KMS-11 (cell line): ENCODE data around the gene MUS81.
A peak's percentile ranks its signal among the peaks of the same experiment; 100 is the strongest.

ENCODE experiments used
- H2AFZ ChIP-seq: fragments of 200-600 bp; sonication (generic); 2 replicates; pipeline ENCODE4 v1.6.1; 2016; ENCODE audit warnings: antibody characterized with exemption, mixed run types, low read depth
- H3K27ac ChIP-seq: fragments of 200-600 bp; sonication (generic); 2 replicates; pipeline ENCODE4 v1.6.1; 2016; ENCODE audit warnings: mild to moderate bottlenecking, mixed run types
- H3K27me3 ChIP-seq: fragments of 200-600 bp; sonication (generic); 2 replicates; pipeline ENCODE4 v1.6.1; 2017; ENCODE audit warnings: mild to moderate bottlenecking, low read depth, mixed run types, moderate library complexity; ENCODE audit not compliant: insufficient read depth
- H3K36me3 ChIP-seq: fragments of 200-600 bp; sonication (generic); 2 replicates; pipeline ENCODE4 v1.6.1; 2017; ENCODE audit warnings: mild to moderate bottlenecking, mixed run types; ENCODE audit not compliant: insufficient read depth
- H3K4me1 ChIP-seq: fragments of 200-600 bp; sonication (generic); 2 replicates; pipeline ENCODE4 v1.6.1; 2016; ENCODE audit warnings: mild to moderate bottlenecking, low read depth, mixed run types; ENCODE audit not compliant: poor library complexity, severe bottlenecking
- H3K4me2 ChIP-seq: fragments of 200-600 bp; sonication (generic); 2 replicates; pipeline ENCODE4 v1.7.0; 2016; ENCODE audit warnings: mild to moderate bottlenecking, mixed run types
- H3K4me3 ChIP-seq: fragments of 200-600 bp; sonication (generic); IDR thresholded peaks from 2 replicates; pipeline ENCODE4 v1.6.1; 2017; ENCODE audit warnings: low read depth, low read length, mixed read lengths; ENCODE audit not compliant: insufficient read depth
- H3K79me2 ChIP-seq: fragments of 200-600 bp; sonication (generic); 2 replicates; pipeline ENCODE4 v1.6.1; 2016; ENCODE audit warnings: low read depth, mixed run types; ENCODE audit not compliant: insufficient read depth
- H3K9ac ChIP-seq: fragments of 200-600 bp; sonication (generic); 2 replicates; pipeline ENCODE4 v1.6.1; 2016; ENCODE audit warnings: mild to moderate bottlenecking, mixed run types
- H4K20me1 ChIP-seq: fragments of 200-600 bp; sonication (generic); 2 replicates; pipeline ENCODE4 v1.6.1; 2016; ENCODE audit warnings: mild to moderate bottlenecking, mixed run types; ENCODE audit not compliant: insufficient read depth
- CTCF ChIP-seq: fragments of 200-600 bp; sonication (generic); conservative IDR thresholded peaks from 2 replicates; pipeline ENCODE4 v1.6.1; 2017; ENCODE audit warnings: low read depth, mild to moderate bottlenecking, antibody characterized with exemption, low read length, moderate library complexity, mixed read lengths

The MUS81 gene

DNA sequence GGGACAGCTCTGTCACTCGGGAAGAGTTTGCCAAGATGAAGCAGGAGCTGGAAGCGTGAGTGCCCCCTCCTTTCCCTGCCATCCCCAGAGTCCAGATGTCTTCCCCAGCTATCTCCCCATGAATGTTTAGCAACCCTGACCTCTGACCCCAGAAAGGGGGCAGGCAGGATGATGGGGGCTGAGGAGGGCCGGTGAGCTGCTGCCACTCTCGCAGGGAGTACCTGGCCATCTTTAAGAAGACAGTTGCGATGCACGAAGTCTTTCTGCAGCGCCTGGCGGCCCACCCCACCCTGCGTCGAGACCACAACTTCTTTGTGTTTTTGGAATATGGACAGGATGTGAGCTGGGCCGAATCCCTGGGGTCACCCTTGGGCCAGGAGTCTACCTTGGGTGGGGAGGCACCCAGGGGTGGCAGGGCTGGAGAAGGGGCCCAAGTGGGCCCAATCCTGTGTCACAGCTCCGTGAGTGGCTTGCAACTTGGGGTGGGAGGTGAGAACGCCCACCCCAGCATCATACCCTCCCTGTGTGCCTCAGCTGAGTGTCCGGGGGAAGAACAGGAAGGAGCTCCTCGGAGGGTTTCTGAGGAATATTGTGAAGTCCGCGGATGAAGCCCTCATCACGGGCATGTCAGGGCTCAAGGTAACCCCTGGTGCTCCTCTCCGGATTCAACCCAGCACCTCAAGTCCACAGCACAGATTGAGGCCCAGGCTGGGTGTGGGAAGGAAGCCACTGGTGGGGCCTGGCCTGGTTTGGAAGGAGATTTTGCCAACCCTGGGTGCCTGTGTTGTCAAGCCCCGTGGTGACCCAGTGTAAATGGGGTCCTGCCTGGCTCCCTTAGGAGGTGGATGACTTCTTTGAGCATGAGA is 9.8 kb upstream of the MUS81 start:
- no peak for TF ChIP-seq CTCF
- peaks cover 8% of the 10 kb centered on the region; the same call in 1 of the 2 replicates for H3K36me3 ChIP-seq
- no peaks in the 10 kb centered on the region; the same call in 1 of the 2 replicates for H4K20me1 ChIP-seq
- no peaks in the 10 kb centered on the region for H3K27me3 ChIP-seq
- peaks cover 12% of the 10 kb centered on the region for H3K79me2 ChIP-seq
- H3K4me2 ChIP-seq, result no peak overlapping the region
- H3K4me3 ChIP-seq, result no peak overlapping the region
- H3K27ac ChIP-seq, result no peak overlapping the region
- H3K4me1 ChIP-seq, result peaks cover 2% of the 10 kb centered on the region
- no peak overlapping the region for H3K9ac ChIP-seq
- H2AFZ ChIP-seq, result no peak overlapping the region

GRCh38 chr11:65851083-65851579 is 9.1 kb upstream of the MUS81 start:
- Histone ChIP-seq H3K79me2 (peaks cover 19% of the 10 kb centered on the region), H3K27ac (no peak overlapping the region), H3K4me3 (no peak overlapping the region), H2AFZ (no peak overlapping the region), H4K20me1 (peaks cover 3% of the 10 kb centered on the region), H3K36me3 (peaks cover 13% of the 10 kb centered on the region; the same call in 1 of the 2 replicates), H3K27me3 (no peaks in the 10 kb centered on the region), H3K9ac (no peak overlapping the region), H3K4me1 (peaks cover 9% of the 10 kb centered on the region), H3K4me2 (no peak overlapping the region)
- peak; percentile 76 for TF ChIP-seq CTCF

DNA sequence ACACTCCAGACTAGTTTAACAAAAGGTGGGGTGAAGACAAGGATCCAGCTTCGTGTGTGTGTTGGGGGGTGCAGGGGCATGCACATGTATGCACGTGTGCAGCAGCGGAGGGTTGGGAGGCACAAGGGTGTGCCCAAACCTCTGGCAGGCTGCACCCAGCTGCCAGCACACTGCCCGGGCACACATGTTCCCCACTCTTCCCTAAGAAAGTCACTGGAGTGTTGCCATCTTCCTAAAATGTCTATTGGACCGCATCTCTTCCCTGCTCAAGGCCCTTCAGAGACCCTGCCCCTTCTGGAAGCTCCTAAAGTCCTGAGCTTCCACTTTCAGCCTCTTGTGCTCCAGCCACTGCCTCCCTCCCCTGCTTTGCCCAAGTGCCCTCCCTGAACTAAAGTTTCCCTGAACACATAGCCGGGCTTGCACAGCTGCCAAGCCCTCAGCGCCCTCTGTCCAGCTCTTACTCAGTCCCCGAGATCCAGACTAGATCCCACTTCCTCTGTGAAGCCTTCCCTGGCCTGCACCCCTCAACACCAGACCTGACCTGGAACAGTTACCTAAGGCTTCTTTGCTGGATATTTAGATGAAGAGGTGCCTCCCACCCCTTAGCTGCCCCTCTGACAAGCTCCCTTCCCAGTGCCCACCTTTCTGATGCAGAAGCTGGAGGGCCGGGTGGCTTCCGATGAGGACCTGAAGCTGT is 8.3 kb upstream of the MUS81 start:
- TF ChIP-seq CTCF, result no peak
- Histone ChIP-seq H3K9ac (no peak overlapping the region), H4K20me1 (peaks cover 10% of the 10 kb centered on the region), H3K4me2 (no peak overlapping the region), H3K79me2 (peaks cover 27% of the 10 kb centered on the region), H3K27me3 (no peaks in the 10 kb centered on the region), H3K36me3 (peaks cover 13% of the 10 kb centered on the region; the same call in 1 of the 2 replicates), H2AFZ (no peak overlapping the region), H3K27ac (no peak overlapping the region), H3K4me1 (peaks cover 15% of the 10 kb centered on the region), H3K4me3 (no peak overlapping the region)

DNA sequence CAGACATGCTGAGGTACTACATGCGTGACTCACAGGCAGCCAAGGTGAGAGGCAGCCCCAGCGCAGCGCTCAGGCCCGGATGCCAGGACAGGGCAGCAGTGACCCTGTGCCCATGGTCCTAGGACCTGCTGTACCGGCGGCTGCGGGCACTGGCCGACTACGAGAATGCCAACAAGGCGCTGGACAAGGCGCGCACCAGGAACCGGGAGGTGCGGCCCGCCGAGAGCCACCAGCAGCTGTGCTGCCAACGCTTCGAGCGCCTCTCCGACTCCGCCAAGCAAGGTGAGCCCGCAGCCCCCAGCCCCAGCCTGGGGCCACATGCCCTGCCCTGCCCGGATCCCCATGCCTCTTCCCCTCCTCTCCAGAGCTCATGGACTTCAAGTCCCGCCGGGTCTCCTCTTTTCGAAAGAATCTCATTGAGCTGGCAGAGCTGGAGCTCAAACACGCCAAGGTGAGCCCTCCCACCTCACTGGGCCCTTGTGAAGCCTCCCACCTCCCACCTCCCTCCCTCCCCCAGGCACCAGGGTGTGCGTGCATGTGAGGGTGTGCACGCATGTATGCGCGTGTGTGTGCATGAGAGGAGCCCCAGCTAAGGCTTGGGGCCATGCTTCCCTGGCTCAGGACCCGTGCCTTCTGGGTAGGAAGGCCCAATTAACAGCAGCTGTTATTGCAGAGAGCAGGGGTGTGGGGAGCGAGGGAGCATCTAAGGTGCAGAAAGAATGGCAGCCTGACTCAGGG is 7.6 kb upstream of the MUS81 start:
- peaks cover 10% of the 10 kb centered on the region for H4K20me1 ChIP-seq
- peaks cover 13% of the 10 kb centered on the region; the same call in 1 of the 2 replicates for H3K36me3 ChIP-seq
- no peak for TF ChIP-seq CTCF

More for the DNA sequence above, 7.6 kb upstream of the MUS81 start:
- no peak overlapping the region for H3K4me2 ChIP-seq
- peaks cover 15% of the 10 kb centered on the region for H3K4me1 ChIP-seq
- H3K27me3 ChIP-seq, result no peaks in the 10 kb centered on the region
- no peak overlapping the region for H3K9ac ChIP-seq
- no peak overlapping the region for H3K27ac ChIP-seq
- H3K79me2 ChIP-seq, result peaks cover 34% of the 10 kb centered on the region
- no peak overlapping the region for H3K4me3 ChIP-seq
- no peak overlapping the region for H2AFZ ChIP-seq
